ENCODE measurements around the gene SSTR3.

The SSTR3 gene

GRCh38 chr22:37184380-37184755, 27.9 kb downstream of the SSTR3 start:
- Histone ChIP-seq H3K27me3 (ENCODE audit: insufficient read depth, poor library complexity, severe bottlenecking) (no peaks in the 10 kb centered on the region), H3K27ac (replicated peaks) (no peak overlapping the region), H3K4me3 (replicated peaks; ENCODE audit: insufficient read depth, low read length) (no peak overlapping the region)
- TF ChIP-seq, protein P1, sequence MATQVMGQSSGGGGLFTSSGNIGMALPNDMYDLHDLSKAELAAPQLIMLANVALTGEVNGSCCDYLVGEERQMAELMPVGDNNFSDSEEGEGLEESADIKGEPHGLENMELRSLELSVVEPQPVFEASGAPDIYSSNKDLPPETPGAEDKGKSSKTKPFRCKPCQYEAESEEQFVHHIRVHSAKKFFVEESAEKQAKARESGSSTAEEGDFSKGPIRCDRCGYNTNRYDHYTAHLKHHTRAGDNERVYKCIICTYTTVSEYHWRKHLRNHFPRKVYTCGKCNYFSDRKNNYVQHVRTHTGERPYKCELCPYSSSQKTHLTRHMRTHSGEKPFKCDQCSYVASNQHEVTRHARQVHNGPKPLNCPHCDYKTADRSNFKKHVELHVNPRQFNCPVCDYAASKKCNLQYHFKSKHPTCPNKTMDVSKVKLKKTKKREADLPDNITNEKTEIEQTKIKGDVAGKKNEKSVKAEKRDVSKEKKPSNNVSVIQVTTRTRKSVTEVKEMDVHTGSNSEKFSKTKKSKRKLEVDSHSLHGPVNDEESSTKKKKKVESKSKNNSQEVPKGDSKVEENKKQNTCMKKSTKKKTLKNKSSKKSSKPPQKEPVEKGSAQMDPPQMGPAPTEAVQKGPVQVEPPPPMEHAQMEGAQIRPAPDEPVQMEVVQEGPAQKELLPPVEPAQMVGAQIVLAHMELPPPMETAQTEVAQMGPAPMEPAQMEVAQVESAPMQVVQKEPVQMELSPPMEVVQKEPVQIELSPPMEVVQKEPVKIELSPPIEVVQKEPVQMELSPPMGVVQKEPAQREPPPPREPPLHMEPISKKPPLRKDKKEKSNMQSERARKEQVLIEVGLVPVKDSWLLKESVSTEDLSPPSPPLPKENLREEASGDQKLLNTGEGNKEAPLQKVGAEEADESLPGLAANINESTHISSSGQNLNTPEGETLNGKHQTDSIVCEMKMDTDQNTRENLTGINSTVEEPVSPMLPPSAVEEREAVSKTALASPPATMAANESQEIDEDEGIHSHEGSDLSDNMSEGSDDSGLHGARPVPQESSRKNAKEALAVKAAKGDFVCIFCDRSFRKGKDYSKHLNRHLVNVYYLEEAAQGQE (IDR thresholded peaks at IDR 0.05; ENCODE audit: insufficient replicate concordance, low read depth), result no peak
- TF ChIP-seq CTCF (IDR thresholded peaks at IDR 0.05; ENCODE audit: insufficient read depth, low read length), result no peak
- no peak for TF ChIP-seq GABPA (IDR thresholded peaks at IDR 0.05; ENCODE audit: low read depth)
- no peak for TF ChIP-seq SPI1 (IDR thresholded peaks at IDR 0.05; ENCODE audit: borderline replicate concordance, low read depth)
- TF ChIP-seq POLR2AphosphoS5 (IDR thresholded peaks at IDR 0.05; ENCODE audit: low read depth), result no peak
- no peak for DNase-seq (ENCODE audit: low read depth in 1 of 2, low spot score in 1 of 2)

- H3K27ac ChIP-seq (replicated peaks), result no peak overlapping the region
- H3K4me3 ChIP-seq (replicated peaks; ENCODE audit: insufficient read depth, low read length), result no peak overlapping the region
- no peak for TF ChIP-seq GABPA (IDR thresholded peaks at IDR 0.05; ENCODE audit: low read depth)
- TF ChIP-seq POLR2AphosphoS5 (IDR thresholded peaks at IDR 0.05; ENCODE audit: low read depth), result no peak
- H3K27me3 ChIP-seq (ENCODE audit: insufficient read depth, poor library complexity, severe bottlenecking), result no peaks in the 10 kb centered on the region
- no peak for DNase-seq (ENCODE audit: low read depth in 1 of 2, low spot score in 1 of 2)
Observed at GRCh38 chr22:37183432-37184379, 28.6 kb downstream of the SSTR3 start.

- H3K27ac ChIP-seq (replicated peaks), result no peak overlapping the region
- no peaks in the 10 kb centered on the region for H3K27me3 ChIP-seq (ENCODE audit: insufficient read depth, poor library complexity, severe bottlenecking)
- DNase-seq (ENCODE audit: low read depth in 1 of 2, low spot score in 1 of 2), result no peak
- no peak overlapping the region for H3K4me3 ChIP-seq (replicated peaks; ENCODE audit: insufficient read depth, low read length)
- no peak for TF ChIP-seq SPI1 (IDR thresholded peaks at IDR 0.05; ENCODE audit: borderline replicate concordance, low read depth)
- TF ChIP-seq GABPA (IDR thresholded peaks at IDR 0.05; ENCODE audit: low read depth), result no peak
- TF ChIP-seq POLR2AphosphoS5 (IDR thresholded peaks at IDR 0.05; ENCODE audit: low read depth), result no peak
Observed at GRCh38 chr22:37182949-37183245, 29.4 kb downstream of the SSTR3 start.

DNA sequence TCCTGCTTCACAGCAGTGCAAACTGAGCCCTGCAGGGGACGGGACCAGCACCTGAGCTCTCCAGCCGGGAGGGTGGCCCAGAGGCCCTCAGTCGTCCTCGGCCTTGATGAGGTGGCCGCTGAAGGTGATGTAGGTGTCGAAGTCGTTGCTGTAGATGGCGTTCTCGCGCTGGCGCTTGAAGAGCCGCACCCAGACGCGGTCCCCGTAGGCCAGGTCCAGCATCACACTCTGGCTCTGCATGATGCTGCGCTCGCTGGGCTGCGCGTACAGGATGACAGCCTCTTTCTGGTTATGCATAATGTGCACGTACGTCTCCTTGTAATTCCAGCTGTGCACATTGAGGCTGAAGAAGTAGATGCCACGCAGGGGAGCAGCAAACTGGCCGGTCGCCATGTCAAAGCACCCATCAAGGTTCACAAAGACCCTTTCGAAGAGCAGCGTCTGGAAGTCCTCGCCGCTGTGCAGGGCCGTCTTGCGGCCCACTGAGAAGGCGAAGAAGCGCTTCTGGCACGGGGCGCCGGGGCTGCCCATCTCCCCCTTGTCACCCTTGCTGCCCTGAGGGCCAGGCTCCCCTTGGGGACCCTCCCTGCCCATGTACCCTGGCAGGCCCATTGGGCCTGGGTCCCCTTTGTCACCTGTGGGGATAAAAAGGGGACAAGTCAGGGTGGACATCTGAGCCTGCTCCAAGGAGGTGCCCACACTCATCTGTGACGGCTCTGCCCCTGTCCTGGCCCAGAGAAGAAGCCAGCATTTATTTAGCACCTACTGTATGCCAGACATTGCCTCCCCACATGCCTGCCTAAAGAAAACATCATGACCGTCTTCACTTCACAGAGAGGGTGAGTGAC, 30.0 kb downstream of the SSTR3 start:
- no peak for TF ChIP-seq SPI1 (IDR thresholded peaks at IDR 0.05; ENCODE audit: borderline replicate concordance, low read depth)
- TF ChIP-seq, protein P1 (IDR thresholded peaks at IDR 0.05; ENCODE audit: insufficient replicate concordance, low read depth), result no peak
- TF ChIP-seq CTCF (IDR thresholded peaks at IDR 0.05; ENCODE audit: insufficient read depth, low read length), result no peak
- TF ChIP-seq GABPA (IDR thresholded peaks at IDR 0.05; ENCODE audit: low read depth), result no peak
- TF ChIP-seq POLR2AphosphoS5 (IDR thresholded peaks at IDR 0.05; ENCODE audit: low read depth), result no peak
- no peak overlapping the region for H3K27ac ChIP-seq (replicated peaks)
- no peak for DNase-seq (ENCODE audit: low read depth in 1 of 2, low spot score in 1 of 2)
- no peak overlapping the region for H3K4me3 ChIP-seq (replicated peaks; ENCODE audit: insufficient read depth, low read length)
- no peaks in the 10 kb centered on the region for H3K27me3 ChIP-seq (ENCODE audit: insufficient read depth, poor library complexity, severe bottlenecking)

All from HL-60 (cell line).